T-helper 9 cell (primary cell): ENCODE data around the gene KRTAP4-8.
"Not testable (repeated sequence)": the region's sequence is repeated elsewhere in the genome, so short reads cannot be mapped to it uniquely, and the experiment has no call there.

Experiments
- DNase-seq: peaks from one replicate; pipeline ENCODE4 v3.0.0-alpha.2; 2020
- total RNA-seq, 2 donors: gene quantifications; one replicate each; lab custom pipeline; 2026; lab: John Stamatoyannopoulos, UW

KRTAP4-8 gene
- total RNA-seq: 0 reads per million in 2 donors

DNA sequence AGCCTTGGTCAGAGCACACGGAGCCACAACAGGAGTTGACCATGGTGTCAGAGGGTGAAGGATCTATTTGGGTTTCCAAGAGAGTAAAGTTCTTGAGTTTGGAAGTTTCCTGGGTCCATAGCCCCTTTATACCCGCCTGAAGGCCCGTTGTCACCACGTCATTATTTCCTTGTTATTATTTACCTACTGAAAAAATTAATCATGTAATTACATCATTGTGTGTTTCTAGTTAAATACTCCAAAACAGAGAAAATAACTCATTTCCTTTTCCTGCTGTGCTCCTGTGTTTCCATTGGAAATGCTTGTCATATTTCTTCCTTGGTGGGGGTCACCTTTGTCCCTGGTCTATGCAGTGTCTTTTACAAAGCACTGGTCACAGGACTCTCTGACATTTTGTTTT is at the start of gene KRTAP4-8:
Gene KRTAP4-8, minus strand, starts transcription at position 101 of the 400 bp plus-strand sequence. Its CDS starts 58 bp downstream, at position 43.
- no peak for DNase-seq

DNA sequence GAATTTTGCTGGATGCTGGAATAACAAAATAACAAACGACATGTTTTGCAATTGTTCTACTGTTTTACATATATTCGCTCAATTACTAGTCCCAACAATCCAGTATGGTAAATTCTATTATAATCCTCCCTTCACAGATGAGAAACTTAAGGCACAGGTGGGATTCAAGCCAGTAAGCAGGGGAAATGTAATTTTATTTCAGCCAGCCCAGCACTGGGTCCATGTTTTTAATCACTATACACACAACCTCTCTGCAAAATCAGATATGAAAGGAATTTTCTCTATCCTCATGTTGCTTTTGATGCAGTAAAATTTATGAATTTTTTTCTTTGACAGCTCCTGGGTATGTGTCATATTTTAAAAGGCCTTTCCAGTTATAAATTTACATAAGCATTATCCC is 47.3 kb upstream of the KRTAP4-8 start:
- DNase-seq: no peak

DNA sequence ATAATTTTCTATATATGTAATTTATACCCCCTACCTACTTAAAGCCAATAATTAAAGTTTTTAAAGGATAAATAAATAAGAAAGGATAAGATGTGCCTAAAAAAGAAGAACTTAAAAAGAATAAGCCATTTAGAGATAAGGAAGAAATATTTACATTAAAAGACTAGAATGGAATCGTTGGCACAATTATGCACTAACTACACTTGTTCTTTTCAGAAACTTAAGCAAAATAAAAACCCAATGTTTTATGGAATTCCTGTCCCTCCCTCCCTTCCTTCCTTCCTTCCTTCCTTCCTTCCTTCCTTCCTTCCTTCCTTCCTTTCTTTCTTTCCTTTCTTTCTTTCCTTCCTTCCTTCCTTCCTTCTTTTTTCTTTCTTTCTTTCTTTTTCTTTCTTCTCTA is 46.9 kb upstream of the KRTAP4-8 start:
- DNase-seq: no peak

DNA sequence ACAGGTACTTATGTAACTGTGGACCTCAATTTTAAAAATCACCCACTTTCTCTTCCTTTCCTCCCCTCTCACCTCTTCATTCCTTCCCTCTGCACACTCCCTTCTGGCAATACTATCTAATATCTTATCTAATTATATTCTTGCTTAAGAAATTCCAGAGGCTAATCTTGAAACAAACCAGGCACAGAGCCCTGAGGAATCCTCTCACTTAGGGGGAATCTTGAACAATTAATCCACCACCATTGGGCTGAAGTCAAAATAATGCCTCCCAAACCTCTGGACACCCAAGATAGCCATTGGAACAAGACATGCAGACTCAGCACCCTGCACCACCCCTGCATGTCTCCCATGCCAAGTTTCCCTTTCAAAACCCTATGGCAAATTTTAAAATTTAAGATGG is 43.4 kb upstream of the KRTAP4-8 start:
- no peak for DNase-seq

DNA sequence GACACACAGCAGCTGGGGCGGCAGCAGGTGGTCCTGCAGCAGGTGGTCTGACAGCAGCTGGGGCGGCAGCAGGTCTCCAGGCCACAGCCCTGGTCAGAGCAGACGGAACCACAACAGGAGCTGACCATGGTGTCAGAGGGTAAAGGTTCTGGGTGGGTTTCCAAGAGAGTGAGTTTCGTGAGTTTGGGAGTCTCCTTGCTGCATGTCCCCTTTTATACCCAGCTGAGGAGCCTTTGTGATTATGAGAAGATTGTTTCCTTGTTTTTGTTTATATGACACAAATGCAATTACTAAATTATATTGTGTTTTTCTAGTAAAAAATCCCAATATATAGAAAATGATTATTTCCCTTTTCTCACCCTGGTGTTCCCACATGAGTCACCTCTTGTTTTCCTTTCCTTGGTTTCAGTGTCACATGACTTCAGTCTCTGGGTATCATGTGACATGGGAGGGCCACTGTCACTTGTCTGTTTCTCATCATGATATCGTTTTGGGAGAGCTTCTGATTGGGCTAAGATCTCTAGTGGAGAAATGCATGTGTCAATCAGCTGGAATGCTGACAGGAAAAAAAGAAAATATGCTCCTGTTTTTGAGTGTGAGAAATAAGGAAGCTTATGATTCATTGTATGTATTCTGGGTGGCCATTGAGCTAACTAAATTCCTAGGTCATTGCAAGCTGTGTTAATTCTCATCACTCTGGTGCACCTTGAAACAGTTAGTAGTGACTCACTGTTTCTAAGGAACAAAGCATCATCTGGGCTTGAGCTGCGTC is 42.6 kb upstream of the KRTAP4-8 start, which contains the start of gene KRTAP4-6:
Gene KRTAP4-6, minus strand, starts transcription at position 185 of the 772 bp plus-strand sequence. Its CDS starts 57 bp downstream, at position 128.
- DNase-seq: no peak

DNA sequence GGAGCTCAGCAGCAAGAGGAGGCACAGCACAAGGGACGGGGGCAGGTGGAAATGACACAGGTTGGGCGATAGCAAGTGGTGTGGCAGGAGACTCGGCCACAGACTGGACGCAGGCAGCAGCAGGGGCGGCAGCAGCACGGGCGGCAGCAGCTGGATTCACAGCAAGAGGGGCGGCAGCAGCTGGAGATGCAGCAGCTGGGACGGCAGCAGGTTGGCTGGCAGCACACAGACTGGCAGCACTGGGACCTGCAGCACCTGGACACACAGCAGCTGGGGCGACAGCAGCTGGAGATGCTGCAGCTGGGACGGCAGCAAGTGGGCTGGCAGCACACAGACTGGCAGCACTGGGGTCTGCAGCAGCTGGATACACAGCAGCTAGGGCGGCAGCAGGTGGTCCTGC is 41.9 kb upstream of the KRTAP4-8 start:
- not testable (repeated sequence) for DNase-seq

DNA sequence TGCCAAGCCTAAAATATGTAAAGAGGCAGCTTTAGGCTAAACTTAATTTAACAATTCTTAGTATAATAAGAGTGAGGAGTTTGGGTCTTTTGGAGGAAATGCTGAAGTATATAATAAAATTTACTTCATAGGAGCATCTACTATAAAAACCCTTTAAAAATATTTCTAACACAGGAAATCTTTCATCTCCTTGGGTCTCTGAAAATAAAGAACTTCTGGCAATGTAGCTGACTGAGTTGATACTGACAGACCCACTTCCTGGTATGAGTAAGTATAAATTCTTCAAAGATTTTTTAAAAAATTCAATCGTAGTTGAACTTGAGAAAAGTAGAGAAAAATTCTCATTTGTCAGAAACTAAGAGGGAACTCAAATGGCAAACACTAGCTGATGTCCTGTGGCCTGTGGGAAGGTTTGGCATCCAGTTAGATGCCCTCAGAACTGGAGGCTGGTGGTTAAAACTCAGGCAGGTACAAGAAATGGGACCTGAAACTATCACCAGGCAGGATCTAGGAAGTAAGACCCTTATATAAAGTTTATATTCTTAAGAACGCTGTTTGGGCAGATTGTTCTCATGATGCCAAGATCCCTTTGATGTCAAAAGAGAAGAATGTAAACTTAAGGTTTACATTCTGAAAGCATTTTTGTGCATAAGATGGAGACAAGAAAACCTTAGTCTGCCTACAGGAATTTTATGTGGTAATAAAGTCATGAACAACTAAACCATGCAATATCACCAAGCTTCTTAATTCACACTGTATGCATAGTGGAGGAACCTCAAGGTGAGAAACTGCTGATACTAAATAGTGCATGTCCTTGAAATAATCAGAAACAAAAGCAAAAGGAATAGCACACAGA is 36.2 kb upstream of the KRTAP4-8 start:
- no peak for DNase-seq

DNA sequence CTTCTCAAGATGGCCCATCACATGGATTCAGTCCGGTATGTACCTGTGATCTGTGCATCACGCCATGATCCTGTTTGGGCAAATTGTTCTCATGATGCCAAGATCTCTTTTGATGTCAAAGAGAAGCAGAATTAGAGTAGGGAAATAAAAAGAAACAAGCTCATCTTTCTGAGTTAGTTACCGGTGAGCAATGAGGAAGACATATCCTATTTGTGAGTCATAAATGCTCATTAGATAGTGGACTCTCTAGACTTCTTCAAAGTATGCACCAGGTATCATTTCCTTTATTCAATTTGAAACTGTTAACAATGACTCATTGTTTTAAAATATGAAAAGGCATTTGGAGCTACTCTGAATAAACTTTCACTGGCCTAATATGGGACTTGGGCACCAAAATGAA is 34.0 kb upstream of the KRTAP4-8 start:
- no peak for DNase-seq

DNA sequence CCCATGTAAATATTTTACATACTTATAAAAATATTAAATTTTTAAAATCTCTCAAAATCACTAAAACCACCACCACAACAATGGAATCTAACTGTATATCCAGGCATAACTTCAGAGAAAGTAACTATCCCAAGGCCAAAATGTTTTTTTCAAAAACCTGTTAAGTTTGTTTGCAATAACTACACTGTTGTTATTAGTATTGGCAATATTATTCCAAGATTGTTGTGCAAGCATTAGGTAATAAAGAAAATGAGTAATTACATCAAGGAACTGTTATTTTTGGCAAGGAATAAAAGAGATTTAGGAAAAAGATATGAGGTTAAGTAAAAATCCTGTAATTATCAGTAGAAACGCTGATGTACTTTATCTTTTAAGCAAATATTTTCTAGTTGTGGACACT is 29.4 kb upstream of the KRTAP4-8 start:
- DNase-seq: no peak

DNA sequence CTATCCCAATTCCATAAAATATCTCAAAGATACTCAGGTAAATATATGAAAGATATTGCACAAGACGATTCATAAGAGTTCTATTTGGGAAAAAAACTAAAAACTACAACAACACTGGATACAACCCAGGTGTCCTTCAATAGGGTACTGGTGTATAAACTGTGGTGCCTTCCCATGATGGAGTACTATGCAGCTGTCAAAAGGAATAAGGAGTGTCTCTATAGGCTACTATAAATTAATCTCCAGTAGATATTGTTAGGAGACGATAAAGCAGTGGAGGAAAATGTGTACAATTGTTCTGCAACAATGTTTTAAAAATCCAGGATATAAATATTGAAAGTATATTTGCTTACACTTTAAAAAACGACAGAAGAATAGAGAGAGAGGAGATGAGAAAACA is 28.5 kb upstream of the KRTAP4-8 start:
- no peak for DNase-seq

DNA sequence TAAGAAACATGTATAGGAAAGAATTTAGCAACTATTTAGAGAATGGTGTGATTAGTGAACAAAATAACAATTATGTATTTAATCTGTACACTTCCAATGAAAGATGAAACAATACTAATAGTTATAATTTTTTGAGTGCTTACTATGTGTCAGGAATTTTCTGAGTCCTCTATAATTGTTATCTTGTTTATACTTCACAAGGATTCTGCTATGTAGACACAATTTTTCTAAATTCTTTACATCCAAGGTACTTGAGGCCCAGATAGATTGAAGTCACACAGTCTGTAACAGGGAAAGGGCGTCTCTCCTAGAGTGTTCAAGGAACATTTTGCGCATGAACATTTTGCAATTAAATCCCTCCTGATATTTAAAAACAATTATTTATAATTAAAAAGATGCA is 27.1 kb upstream of the KRTAP4-8 start:
- no peak for DNase-seq

DNA sequence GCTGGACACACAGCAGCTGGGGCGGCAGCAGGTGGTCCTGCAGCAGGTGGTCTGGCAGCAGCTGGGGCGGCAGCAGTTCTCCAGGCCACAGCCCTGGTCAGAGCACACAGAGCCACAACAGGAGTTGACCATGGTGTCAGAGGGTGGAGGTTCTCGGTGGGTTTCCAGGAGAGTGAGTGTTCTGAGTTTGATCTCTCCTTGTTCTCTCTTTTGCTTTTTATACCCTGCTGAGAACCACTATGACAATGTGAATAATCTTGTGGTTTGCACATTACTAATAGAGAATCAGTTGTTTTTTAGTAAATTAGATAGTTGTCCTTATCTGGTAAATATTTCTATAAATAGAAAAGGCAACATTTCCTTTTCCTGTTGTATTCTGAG is 26.0 kb upstream of the KRTAP4-8 start, which contains the start of gene KRTAP4-12:
Gene KRTAP4-12, minus strand, starts transcription at position 192 of the 381 bp plus-strand sequence. Its CDS starts 60 bp downstream, at position 132.
- not testable (repeated sequence) for DNase-seq

DNA sequence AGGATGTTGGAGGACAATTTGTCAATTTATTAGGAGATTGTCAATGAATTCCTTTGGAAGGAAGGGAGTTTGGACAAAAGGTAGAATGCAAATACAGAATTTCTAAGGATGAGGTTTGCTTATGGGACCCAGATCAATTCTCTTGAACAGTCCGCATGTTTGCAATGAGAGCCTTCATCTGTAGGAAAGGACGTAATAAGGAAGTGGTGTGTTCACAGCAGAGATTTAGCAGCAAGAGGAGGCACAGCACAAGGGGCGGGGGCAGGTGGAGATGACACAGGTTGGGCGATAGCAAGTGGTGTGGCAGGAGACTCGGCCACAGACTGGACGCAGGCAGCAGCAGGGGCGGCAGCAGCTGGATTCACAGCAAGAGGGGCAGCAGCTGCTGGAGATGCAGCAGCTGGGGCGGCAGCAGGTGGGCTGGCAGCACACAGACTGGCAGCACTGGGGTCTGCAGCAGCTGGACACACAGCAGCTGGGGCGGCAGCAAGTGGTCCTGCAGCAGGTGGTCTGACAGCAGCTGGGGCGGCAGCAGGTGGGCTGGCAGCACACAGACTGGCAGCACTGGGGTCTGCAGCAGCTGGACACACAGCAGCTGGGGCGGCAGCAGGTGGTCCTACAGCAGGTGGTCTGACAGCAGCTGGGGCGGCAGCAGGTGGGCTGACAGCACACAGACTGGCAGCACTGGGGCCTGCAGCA is 25.5 kb upstream of the KRTAP4-8 start:
- DNase-seq: not testable (repeated sequence)

DNA sequence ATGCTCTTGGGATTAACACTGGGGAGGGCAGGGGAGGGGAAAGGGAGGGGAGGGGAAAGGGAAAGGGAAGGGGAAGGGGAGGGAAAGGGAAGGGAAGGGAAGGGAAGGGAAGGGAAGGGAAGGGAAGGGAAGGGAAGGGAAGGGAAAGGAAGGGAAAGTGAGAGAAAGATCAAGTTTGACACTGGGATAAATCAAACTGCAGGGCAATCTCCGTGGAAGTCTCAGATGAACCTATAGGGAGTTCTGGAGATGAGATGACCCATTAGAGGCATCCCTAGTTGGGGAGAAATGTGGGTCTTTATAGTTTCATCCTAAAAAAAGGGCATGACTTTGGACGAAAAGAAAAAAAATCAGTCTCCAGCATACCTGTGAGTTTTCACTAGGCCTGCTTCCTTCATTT is 23.8 kb upstream of the KRTAP4-8 start:
- DNase-seq: no peak

DNA sequence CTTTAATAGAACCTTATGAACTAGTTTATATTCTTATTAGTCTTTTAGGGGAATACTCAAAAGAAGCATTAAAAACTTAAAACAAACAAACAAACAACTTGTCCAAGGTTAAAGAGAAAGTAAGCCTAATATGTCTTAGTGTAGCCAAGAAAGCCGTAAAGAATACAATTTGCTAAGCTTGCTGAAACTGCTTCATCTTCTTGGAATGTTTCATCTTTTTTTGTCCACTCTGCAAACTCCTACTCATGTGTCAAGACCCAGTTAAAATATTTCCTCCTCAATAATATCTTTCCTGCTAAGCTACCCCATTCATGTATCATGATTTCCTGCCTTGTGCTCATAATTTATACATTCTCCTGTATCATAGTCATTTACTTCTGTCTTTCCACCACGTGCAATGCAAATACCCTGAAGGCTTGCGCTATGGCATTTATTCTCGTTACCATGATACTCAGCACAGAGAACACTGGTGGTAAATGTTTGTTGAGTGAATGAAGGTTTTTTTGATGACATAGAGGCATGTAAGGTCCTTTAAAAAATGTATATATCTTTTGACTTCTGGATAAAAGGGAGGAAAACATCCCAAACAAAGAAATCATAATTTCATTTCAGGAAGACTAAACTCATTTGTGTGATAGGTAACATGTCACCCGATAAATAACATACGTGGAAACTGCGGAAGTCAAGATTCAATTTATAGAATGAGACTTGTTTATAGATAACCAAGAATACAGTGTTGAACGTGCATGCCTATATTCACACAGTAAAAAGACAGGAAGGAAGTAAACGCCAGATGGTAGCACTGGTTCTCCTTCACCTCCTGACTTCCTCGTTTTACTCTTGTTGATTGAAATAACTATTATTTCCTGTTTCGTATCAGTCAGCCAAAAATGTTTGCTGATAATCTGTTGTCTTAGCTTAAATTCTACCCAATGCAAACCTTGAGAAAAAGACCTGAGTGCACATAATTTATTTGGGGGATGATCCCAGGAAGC is 22.1 kb upstream of the KRTAP4-8 start:
- DNase-seq: not testable (repeated sequence)

DNA sequence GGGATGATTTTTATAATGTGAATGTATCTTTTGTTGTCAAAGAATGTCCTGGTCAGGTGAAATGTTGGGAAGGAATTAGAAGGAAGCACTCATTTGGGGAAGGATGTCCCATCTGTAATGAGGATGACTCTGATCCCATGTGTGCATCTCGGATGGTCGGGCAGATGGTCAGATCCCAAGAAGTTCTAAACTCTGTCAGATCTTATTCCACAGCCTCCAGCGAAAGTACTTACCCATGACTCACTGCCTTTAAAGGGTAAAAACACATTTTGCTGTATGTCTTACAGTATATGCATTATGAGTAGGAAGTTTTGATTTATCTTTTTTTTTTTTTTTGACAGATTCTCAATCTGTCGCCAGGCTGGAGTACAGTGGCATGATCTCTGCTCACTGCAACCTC is 20.8 kb upstream of the KRTAP4-8 start:
- no peak for DNase-seq

DNA sequence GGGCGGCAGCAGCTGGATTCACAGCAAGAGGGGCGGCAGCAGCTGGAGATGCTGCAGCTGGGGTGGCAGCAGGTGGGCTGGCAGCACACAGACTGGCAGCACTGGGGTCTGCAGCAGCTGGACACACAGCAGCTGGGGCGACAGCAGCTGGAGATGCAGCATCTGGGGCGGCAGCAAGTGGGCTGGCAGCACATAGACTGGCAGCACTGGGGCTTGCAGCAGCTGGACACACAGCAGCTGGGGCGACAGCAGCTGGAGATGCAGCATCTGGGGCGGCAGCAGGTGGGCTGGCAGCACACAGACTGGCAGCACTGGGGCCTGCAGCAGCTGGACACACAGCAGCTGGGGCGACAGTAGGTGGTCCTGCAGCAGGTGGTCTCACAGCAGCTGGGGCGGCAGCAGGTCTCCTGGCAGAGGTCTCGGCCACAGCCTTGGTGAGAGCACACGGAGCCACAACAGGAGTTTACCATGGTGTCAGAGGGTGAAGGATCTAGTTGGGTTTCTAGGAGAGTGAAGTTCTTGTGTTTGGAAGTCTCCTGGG is 20.0 kb upstream of the KRTAP4-8 start, which contains the start of gene KRTAP4-11:
Gene KRTAP4-11, minus strand, starts transcription at position 528 of the 541 bp plus-strand sequence. Its CDS starts 58 bp downstream, at position 470.
- not testable (repeated sequence) for DNase-seq

DNA sequence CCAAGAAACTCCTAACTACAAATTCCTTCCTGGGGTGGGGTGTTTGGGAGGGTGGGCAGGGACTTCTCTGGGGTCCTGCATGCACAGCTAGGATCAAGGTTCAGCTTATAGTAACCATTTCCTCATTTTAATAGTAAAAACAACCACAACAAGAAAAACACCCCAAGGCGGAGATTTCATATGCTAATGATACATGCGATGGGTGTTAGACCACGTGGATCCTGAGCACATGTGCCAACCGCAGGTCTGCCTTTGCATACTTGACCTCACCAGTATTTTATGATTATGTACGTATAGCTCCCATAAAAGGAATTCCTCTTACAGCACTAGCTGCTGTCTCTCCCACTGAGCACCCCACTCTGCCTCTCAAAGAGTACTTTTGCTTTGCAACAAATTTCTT is 18.4 kb upstream of the KRTAP4-8 start:
- DNase-seq: no peak

DNA sequence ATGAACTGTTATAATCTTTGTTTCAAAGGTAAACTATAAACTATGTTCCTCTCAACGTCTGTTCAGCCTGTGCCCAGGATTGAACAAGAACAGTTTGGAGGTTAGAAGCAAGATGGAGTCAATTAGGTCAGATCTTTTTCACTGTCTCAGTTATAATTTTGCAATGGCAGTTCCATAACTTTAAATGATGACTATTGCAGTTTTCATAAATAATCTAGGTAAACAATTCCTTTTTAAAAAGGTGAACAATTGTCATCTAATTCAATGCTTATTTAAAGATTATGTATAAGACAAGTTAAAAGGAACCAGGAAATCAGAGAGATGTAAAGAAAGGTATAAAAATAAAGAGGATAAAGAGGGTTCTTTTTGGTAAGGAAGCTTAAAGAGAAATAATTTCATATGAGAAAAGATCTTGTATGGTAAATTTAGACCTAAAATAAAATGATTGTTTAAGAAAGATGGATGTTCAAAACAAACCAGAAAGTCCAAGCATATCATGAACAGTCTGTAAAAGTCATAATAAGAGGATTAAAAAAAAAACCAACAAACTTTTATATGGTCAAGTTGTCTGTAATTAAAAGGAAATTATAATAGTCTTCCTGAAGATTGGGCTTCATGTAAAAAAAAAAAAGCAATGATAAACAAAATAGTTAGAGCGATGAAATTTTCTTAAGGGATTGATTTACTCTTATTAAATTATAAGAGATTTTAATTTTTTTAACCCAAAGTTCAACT is 13.4 kb upstream of the KRTAP4-8 start:
- DNase-seq: no peak

DNA sequence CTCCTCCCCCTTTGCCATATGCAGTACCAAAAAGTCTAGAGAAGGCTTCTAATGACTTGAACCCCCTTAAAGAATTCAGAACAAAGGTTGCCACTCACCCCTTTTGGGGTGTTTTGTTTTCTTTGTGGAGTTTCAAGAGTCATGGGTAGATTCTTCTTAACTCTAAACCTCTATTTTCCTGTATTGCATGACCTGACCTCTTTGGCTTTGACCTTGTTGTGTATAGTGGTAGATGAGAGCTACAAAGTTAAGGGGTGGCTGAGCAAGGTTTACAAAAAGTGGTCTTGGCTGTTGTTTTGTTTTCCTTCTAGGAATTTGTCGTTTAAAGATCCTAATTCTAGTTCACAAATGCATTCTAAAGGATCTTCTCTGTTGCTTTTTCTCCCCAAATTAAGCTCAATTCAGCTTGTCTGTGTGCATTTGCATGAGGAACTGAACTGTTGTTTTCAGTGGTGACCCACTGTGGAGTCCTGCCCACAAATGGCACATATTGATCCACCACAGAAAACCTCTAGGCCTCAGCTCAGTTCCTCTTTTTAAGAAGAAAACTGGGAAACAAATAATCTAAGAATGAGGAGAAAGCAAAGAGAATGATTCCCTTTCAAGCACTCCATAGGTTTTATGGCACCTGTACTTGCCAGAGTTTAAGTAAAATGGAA is 10.9 kb upstream of the KRTAP4-8 start:
- DNase-seq: not testable (repeated sequence)
